IMR-90 (cell line): Measurements from ENCODE around the gene AP2A1. TPM values are rescaled to one million over a fixed set of nuclear protein-coding genes. Genes with fewer than 3 reads are reported as not detected.

Source experiments
- ATAC-seq: fragments of 200-7000 bp; cut with Tn5 transposase; 2 replicates; pipeline ENCODE4 v1.9.1; 2020; ENCODE audit warnings: low read depth, mild to moderate bottlenecking, moderate library complexity
- BruUV-seq: library from RNA; stranded (reverse); fragments of 400-500 nt; replicated peaks from 2 replicates; lab custom pipeline; 2021; lab: Mats Ljungman, UMichigan
- CTCF ChIA-PET: fragments of 300-600 bp; formaldehyde crosslinking; extraction: SDS; loops from one replicate; lab custom pipeline; 2021; ENCODE audit warnings: antibody characterized with exemption; lab: Yijun Ruan, JAX
- POLR2A ChIA-PET: fragments of 300-600 bp; sonication (Branson Sonifier 250); formaldehyde crosslinking; loops from one replicate; lab custom pipeline; 2022; ENCODE audit warnings: antibody characterized with exemption; ENCODE audit not compliant: unreplicated experiment; lab: Charles Lee
- DNase-seq: peaks from one replicate; pipeline ENCODE4 v3.0.0; 2013
- H2AFZ ChIP-seq: replicated peaks from 2 replicates; pipeline ENCODE3; 2013; ENCODE audit warnings: low read length, mild to moderate bottlenecking; ENCODE audit not compliant: poor library complexity
- H2AK5ac ChIP-seq: 2 replicates; pipeline ENCODE4 v1.6.1; 2013; ENCODE audit warnings: low read depth, low read length, inconsistent platforms
- H2AK9ac ChIP-seq: replicated peaks from 2 replicates; pipeline ENCODE3; 2013; ENCODE audit warnings: mild to moderate bottlenecking, low read depth, low read length, moderate library complexity; ENCODE audit not compliant: poor library complexity
- H2BK120ac ChIP-seq: 2 replicates; pipeline ENCODE4 v1.6.1; 2013; ENCODE audit warnings: low read depth, low read length, inconsistent platforms
- H2BK15ac ChIP-seq: 3 replicates; pipeline ENCODE4 v1.6.1; 2013; ENCODE audit warnings: low read depth, low read length, inconsistent platforms
- H2BK20ac ChIP-seq: 2 replicates; pipeline ENCODE4 v1.6.1; 2013; ENCODE audit warnings: low read depth, mild to moderate bottlenecking, inconsistent platforms, low read length, moderate library complexity
- H2BK5ac ChIP-seq: 2 replicates; pipeline ENCODE4 v1.6.1; 2013; ENCODE audit warnings: mild to moderate bottlenecking, low read depth, low read length, inconsistent platforms; ENCODE audit not compliant: poor library complexity, severe bottlenecking
- H3K14ac ChIP-seq: replicated peaks from 2 replicates; pipeline ENCODE4 v1.6.1; 2013; ENCODE audit warnings: low read depth, low read length, inconsistent platforms
- H3K18ac ChIP-seq: 2 replicates; pipeline ENCODE4 v1.6.1; 2013; ENCODE audit warnings: low read depth, low read length, control low read depth
- H3K23ac ChIP-seq: 2 replicates; pipeline ENCODE4 v1.6.1; 2013; ENCODE audit warnings: low read depth, low read length, inconsistent platforms
- H3K27ac ChIP-seq: 2 replicates; pipeline ENCODE4 v1.5.1; 2013; ENCODE audit warnings: mild to moderate bottlenecking, control low read depth, low read length; ENCODE audit not compliant: insufficient read depth
- H3K27me3 ChIP-seq: 2 replicates; pipeline ENCODE4 v1.6.1; 2013; ENCODE audit warnings: low read length; ENCODE audit not compliant: control insufficient read depth, insufficient read depth
- H3K36me3 ChIP-seq: 2 replicates; pipeline ENCODE4 v1.6.1; 2013; ENCODE audit warnings: low read length, mixed read lengths; ENCODE audit not compliant: control insufficient read depth, insufficient read depth
- H3K4ac ChIP-seq: 2 replicates; pipeline ENCODE4 v1.6.1; 2013; ENCODE audit warnings: low read depth, low read length, inconsistent platforms
- H3K4me1 ChIP-seq: 2 replicates; pipeline ENCODE4 v1.6.1; 2013; ENCODE audit warnings: low read length, mixed read lengths; ENCODE audit not compliant: control insufficient read depth, insufficient read depth
- H3K4me2 ChIP-seq: 2 replicates; pipeline ENCODE4 v1.6.1; 2013; ENCODE audit warnings: low read depth, mild to moderate bottlenecking, control low read depth, low read length, moderate library complexity
- H3K4me3 ChIP-seq: 2 replicates; pipeline ENCODE4 v1.5.1; 2013; ENCODE audit warnings: low read depth, mild to moderate bottlenecking, control low read depth, low read length, moderate library complexity; ENCODE audit not compliant: insufficient read depth
- H3K56ac ChIP-seq: 2 replicates; pipeline ENCODE4 v1.6.1; 2013; ENCODE audit warnings: low read length, inconsistent platforms; ENCODE audit not compliant: insufficient read depth; ENCODE audit errors: extremely low read depth
- H3K79me1 ChIP-seq, 2 experiments: 2 replicates each; pipeline ENCODE4 v1.6.1; 2013; ENCODE audit warnings: low read length in 2 of 2, inconsistent platforms in 1 of 2, low read depth in 1 of 2
- H3K9ac ChIP-seq: 2 replicates; pipeline ENCODE4 v1.6.1; 2013; ENCODE audit warnings: low read depth, low read length, control low read depth
- H3K9me1 ChIP-seq: 2 replicates; pipeline ENCODE4 v1.6.1; 2013; ENCODE audit warnings: low read length, inconsistent platforms; ENCODE audit not compliant: insufficient read depth
- H3K9me3 ChIP-seq: 2 replicates; pipeline ENCODE4 v1.6.1; 2013; ENCODE audit warnings: low read length; ENCODE audit not compliant: control insufficient read depth, insufficient read depth
- H4K20me1 ChIP-seq: 2 replicates; pipeline ENCODE4 v1.6.1; 2013; ENCODE audit warnings: low read length, inconsistent platforms; ENCODE audit not compliant: insufficient read depth
- H4K5ac ChIP-seq: 2 replicates; pipeline ENCODE4 v1.6.1; 2013; ENCODE audit warnings: mild to moderate bottlenecking, low read depth, low read length, control low read depth
- H4K8ac ChIP-seq, 2 experiments: 2 replicates each; pipeline ENCODE4 v1.6.1; 2013; ENCODE audit warnings: low read depth in 2 of 2, low read length in 2 of 2, control low read depth in 1 of 2, inconsistent platforms in 1 of 2
- H4K91ac ChIP-seq: 2 replicates; pipeline ENCODE4 v1.6.1; 2013; ENCODE audit warnings: low read depth, low read length, inconsistent platforms; ENCODE audit not compliant: insufficient read depth
- BHLHE40 ChIP-seq: fragments of 150-350 bp; IDR thresholded peaks from 2 replicates; pipeline ENCODE4 v1.6.1; 2016; ENCODE audit warnings: mild to moderate bottlenecking, low read depth, low read length
- FOS ChIP-seq: fragments of 150-350 bp; IDR thresholded peaks from 2 replicates; pipeline ENCODE4 v1.6.1; 2016; ENCODE audit warnings: low read depth, low read length
- MAFK ChIP-seq: IDR thresholded peaks from 2 replicates; pipeline ENCODE4 v1.6.1; 2012; ENCODE audit warnings: low read depth, low read length, improper control_type of control experiment
- MXI1 ChIP-seq: IDR thresholded peaks from 2 replicates; pipeline ENCODE4 v1.6.1; 2012; ENCODE audit warnings: low read depth, mild to moderate bottlenecking, low read length, moderate library complexity, borderline replicate concordance
- USF2 ChIP-seq: fragments of 150-350 bp; IDR thresholded peaks from 2 replicates; pipeline ENCODE4 v1.6.1; 2017; ENCODE audit warnings: mild to moderate bottlenecking, antibody characterized with exemption, low read length, low read depth
- WGBS, 2 experiments: methylation state at CpG; one replicate each; pipeline versions ENCODE4 v1.1.5 to v1.1.7; 2013; ENCODE audit warnings: missing lambda C conversion rate in 2 of 2; ENCODE audit not compliant: insufficient read length in 1 of 2; ENCODE audit errors: extremely low coverage in 2 of 2; 5-methylcytosine and 5-hydroxymethylcytosine counted together
- dilution Hi-C: fragments of 300-500 bp; cut with HindIII; formaldehyde crosslinking; loops from one replicate; pipeline ENCODE4 v1.14.3; 2018; ENCODE audit warnings: low sequenced_read_pairs; ENCODE audit not compliant: unreplicated experiment
- in situ Hi-C: fragments of 300-500 bp; cut with MboI; formaldehyde crosslinking; loops from 3 replicates; pipeline ENCODE4 v1.14.3; 2019; ENCODE audit warnings: low sequenced_read_pairs, inconsistent platforms, mixed read lengths
- intact Hi-C: fragments of 100-400 bp; cut with micrococcal nuclease; formaldehyde crosslinking; loops from 2 replicates; pipeline ENCODE4 v1.10.0; 2022
- polyA plus RNA-seq, 3 experiments: library from polyadenylated mRNA; depleted of rRNA; stranded (reverse); fragments of >200 nt; gene quantifications; 2 replicates each; pipeline ENCODE4 v1.2.3, GENCODE V29; 2012; ENCODE audit warnings: low replicate concordance in 1 of 3
- total RNA-seq: library from RNA; depleted of rRNA; stranded (reverse); fragments of >200 nt; gene quantifications from 2 replicates; pipeline ENCODE4 v1.2.3, GENCODE V29; 2012

The AP2A1 gene
- total and polyA plus RNA-seq, 2 of the 4 experiments (the other 2 are of a cell fraction) = 40.7 to 122 TPM

GRCh38 chr19:49847731-49848696 lies 81.2 kb downstream of the AP2A1 start:
- Histone ChIP-seq H4K91ac (peak overlapping the region; percentile 25; the same call in 1 of the 2 replicates), H4K5ac (peak overlapping the region; percentile 47; the same call in 1 of the 2 replicates), H3K4ac (peak overlapping the region; percentile 70), H3K27me3 (no peaks in the 10 kb centered on the region), H3K23ac (peak overlapping the region; percentile 43; the same call in 1 of the 2 replicates), H3K4me1 (peaks cover 14% of the 10 kb centered on the region), H3K36me3 (0 out of 2 replicates have a peak, but pooled peaks cover 3% of the 10 kb centered on the region), H2AK5ac (peak overlapping the region; percentile 29; the same call in 1 of the 2 replicates), H3K9me3 (no peaks in the 10 kb centered on the region), H2BK5ac (peak overlapping the region; percentile 69), H3K9me1 (peaks cover 20% of the 10 kb centered on the region), H3K4me3 (no peak overlapping the region), H4K8ac (no peak overlapping the region), H4K20me1 (peaks cover 22% of the 10 kb centered on the region), H2AFZ (no peak overlapping the region), H2AK9ac (no peak overlapping the region), H3K79me1 (peaks cover 27 to 62% of the 10 kb centered on the region in 2 experiments), H3K9ac (no peak overlapping the region), H3K27ac (no peak overlapping the region; the same call in 1 of the 2 replicates), H2BK20ac (peak overlapping the region; percentile 58), H3K18ac (peak overlapping the region; percentile 10; the same call in 1 of the 2 replicates), H2BK15ac (peak overlapping the region; percentile 12; the same call in 1 of the 3 replicates), H3K56ac (no peak overlapping the region), H3K4me2 (peak overlapping the region; percentile 36; the same call in 1 of the 2 replicates), H2BK120ac (no peak overlapping the region), H3K14ac (peak overlapping the region; percentile 55; the same call in 1 of the 2 replicates)
- BruUV-seq = no TSS peak
- WGBS, 2 experiments = 100% methylated on average over 1 of the region's 10 CpGs; no CpG with 5 or more reads in 1 of the 2 experiments
- peak; percentile 53; the same call in 1 of the 2 replicates for TF ChIP-seq FOS
- no peak for TF ChIP-seq MAFK
- TF ChIP-seq BHLHE40 = 0 out of 2 replicates have a peak, but pooled peaks have one; percentile 36
- TF ChIP-seq USF2 = peak; percentile 78
- TF ChIP-seq MXI1 = no peak
- ATAC-seq (0 out of 2 replicates have a peak, but pooled peaks have one; percentile 4), DNase-seq (peak; percentile 91)
- in situ Hi-C loops = no loop called here
- dilution Hi-C loops = no loop called here
- intact Hi-C loops = loop anchor here (2.0 kb wide), 1 partner anchor 29 kb away; the partner anchor contains the start of gene MED25
- CTCF ChIA-PET = interaction anchor here (0.6 to 0.9 kb wide), 3 partner anchors 9 to 375 kb away, joined by 3 read pairs; no protein-coding TSS in a partner anchor
- POLR2A ChIA-PET = interaction anchor here (0.6 kb wide), 2 partner anchors 92 to 132 kb away, joined by 3 to 7 read pairs; no protein-coding TSS in a partner anchor
